Muscle of leg (tissue), 11 donors: ENCODE measurements around the gene TENM4. TPM values are rescaled to one million over a fixed set of nuclear protein-coding genes. Genes with fewer than 3 reads are reported as not detected.
"Not testable (repeated sequence)": the region's sequence is repeated elsewhere in the genome, so short reads cannot be mapped to it uniquely, and the experiment has no call there.

Experiments used
- DNase-seq: peaks from one replicate; pipeline ENCODE4 v3.0.0; 2013
- H3K27ac ChIP-seq: one replicate; pipeline ENCODE4 v1.5.1; 2013; ENCODE audit warnings: mild to moderate bottlenecking, low read length, control low read depth
- H3K27me3 ChIP-seq: one replicate; pipeline ENCODE4 v1.6.1; 2013; ENCODE audit warnings: low read length; ENCODE audit not compliant: control insufficient read depth, insufficient read depth
- H3K36me3 ChIP-seq: one replicate; pipeline ENCODE4 v1.6.1; 2013; ENCODE audit warnings: low read length; ENCODE audit not compliant: control insufficient read depth, insufficient read depth
- H3K4me1 ChIP-seq: one replicate; pipeline ENCODE4 v1.6.1; 2013; ENCODE audit warnings: low read length; ENCODE audit not compliant: control insufficient read depth, insufficient read depth
- H3K4me3 ChIP-seq: one replicate; pipeline ENCODE4 v1.5.1; 2013; ENCODE audit warnings: low read length, control low read depth
- H3K9me3 ChIP-seq: replicated peaks from 2 replicates; pipeline ENCODE4 v1.6.1; 2013; ENCODE audit warnings: low read depth, low read length; ENCODE audit not compliant: control insufficient read depth
- WGBS: methylation state at CpG from one replicate; pipeline ENCODE4 v1.1.5; 2013; ENCODE audit warnings: missing lambda C conversion rate; ENCODE audit not compliant: insufficient coverage; 5-methylcytosine and 5-hydroxymethylcytosine counted together
- polyA plus RNA-seq, 8 donors: library from polyadenylated mRNA; unstranded; fragments of 120-200 nt; gene quantifications; one replicate each; pipeline versions ENCODE4 v1.2.1 to v1.2.3, GENCODE V29; 2013; ENCODE audit warnings: inconsistent platforms in 1 of 8, low replicate concordance in 1 of 8; ENCODE audit not compliant: insufficient read length in 8 of 8, insufficient read depth in 1 of 8
- total RNA-seq: library from RNA; stranded (reverse); fragments of 120-200 nt; gene quantifications from one replicate; pipeline ENCODE4 v1.2.4, GENCODE V29; 2013

Gene TENM4
- total and polyA plus RNA-seq, 9 donors: 4.6 to 13.8 (median 10.3) TPM

DNA sequence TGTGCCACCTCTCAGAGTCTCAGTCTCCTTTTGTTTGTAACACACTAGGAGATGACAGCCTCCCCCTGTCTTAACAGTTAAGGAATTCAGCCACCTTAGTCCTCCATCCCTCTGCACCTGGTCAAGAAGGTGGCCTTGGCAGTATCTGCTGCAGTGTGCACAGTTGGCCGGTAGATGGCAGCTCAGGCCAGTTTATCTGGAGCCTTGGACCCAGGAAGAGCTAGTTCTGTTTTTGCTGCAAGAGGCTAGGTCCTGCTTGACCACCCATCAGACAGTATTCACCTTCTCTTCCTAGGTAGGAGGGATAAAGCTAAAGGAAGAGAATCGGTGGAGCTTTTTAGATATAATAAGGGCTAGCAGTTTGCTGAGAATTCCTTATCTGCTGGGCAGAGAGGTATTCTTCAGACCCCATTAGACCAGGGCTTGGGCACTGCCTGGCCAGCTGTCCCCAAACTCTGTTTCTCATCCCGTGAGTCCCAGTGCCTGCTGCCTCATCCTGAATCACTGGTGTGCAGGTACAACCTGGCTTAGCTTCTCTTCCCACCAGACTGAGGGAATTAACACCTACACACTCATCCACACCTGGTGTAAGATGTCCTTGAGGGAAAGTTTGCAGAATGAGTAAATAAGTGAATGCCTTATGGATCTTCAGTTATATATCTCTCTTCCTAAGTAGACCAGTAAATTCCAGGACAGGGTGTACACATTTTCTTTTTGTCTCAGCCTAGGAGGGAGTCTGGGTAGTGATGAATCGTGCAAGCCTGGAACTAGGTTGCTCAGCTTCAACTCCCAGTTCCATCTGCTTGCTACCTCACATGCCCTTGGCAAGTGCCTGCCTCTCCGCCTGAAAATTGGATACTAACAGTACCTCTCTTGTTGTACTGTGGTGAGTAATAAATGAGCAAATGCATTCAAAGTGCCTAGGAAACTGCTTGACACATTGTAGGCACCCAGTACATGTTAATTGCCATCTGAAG, 795.3 kb downstream of the TENM4 start:
- Histone ChIP-seq H3K36me3 (no peaks in the 10 kb centered on the region), H3K9me3 (no peaks in the 10 kb centered on the region), H3K27ac (no peak overlapping the region), H3K4me1 (no peaks in the 10 kb centered on the region), H3K27me3 (peaks cover 6% of the 10 kb centered on the region), H3K4me3 (no peak overlapping the region)
- peak; percentile 66 for DNase-seq
- 17% methylated on average over 1 of the region's 5 CpGs for WGBS

DNA sequence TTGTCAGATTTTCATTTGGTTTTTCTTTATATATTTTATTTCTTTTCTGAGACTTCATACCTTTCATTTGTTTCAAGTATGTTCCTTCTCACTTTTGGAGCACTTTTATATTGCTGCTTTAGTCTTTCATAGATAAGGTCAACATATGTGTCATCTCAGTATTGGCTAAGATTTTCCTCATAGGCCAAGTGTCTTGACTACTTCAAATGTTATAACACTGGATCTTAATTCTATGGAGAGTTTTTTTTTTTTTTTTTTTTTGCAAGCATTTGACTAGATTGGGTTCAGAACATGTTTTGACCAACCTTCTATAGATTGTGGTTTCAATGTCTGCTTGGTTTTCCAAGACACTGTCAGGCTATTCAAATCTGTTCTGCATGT, 797.2 kb downstream of the TENM4 start:
- H3K4me1 ChIP-seq: no peaks in the 10 kb centered on the region
- H3K27ac ChIP-seq: no peak overlapping the region
- H3K36me3 ChIP-seq: no peaks in the 10 kb centered on the region
- H3K9me3 ChIP-seq: no peaks in the 10 kb centered on the region
- no peak overlapping the region for H3K4me3 ChIP-seq
- no peak for DNase-seq
- peaks cover 6% of the 10 kb centered on the region for H3K27me3 ChIP-seq

DNA sequence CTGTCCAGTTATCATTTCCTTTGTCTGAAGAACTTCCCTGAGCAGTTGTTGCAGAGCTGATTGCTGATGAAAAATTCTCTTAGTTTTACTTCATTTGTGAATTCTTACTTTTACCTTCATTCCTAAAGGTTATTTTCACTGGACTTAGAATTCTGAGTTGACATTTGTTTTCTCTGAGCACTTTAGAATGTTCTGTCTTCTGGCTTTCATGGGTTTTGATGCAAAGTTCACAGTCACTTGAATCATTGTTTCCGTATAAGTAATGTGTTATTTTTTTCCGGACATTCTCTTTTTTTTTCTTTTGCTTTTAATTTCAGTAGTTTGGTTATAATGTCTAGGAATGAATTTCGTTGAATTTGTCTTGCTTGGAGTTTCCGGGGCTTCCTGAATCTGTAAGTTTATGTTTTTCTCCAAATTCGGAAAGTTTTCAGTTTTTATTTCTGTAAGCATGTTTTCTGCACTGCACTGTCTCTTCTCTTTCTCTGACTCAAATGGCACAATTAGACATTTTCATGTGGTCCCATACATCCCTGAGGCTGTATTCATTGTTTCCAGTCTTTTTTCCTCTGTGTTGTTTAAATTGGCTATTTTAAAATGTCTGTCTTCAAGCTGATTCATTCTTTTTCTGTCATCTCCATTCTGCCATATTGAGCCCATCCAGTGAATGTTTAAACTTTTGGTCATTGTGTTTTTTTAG, 797.7 kb downstream of the TENM4 start:
- peaks cover 6% of the 10 kb centered on the region for H3K27me3 ChIP-seq
- no peaks in the 10 kb centered on the region for H3K36me3 ChIP-seq
- H3K27ac ChIP-seq: no peak overlapping the region
- no peak overlapping the region for H3K4me3 ChIP-seq
- no CpG with 5 or more reads among the region's 5 CpGs for WGBS
- DNase-seq: no peak
- no peaks in the 10 kb centered on the region for H3K9me3 ChIP-seq
- no peaks in the 10 kb centered on the region for H3K4me1 ChIP-seq

DNA sequence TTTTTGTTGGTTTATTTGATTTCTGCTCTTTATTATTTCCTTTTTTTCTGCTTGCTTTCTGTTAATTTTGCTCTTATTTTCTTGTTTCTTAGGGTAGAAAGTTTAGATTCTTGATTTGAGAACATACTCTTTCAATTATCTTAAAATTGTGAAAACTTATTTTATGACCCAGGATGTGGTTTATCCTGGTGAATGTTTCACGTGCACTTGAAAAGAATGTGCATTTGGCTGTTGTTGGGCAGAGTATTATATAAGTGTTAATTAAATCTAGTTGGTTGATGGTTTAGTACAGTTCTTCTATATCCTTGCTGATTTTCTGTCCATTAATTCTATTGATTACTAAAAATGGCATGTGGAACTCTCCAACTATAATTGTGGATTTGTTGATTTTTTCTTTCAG, 799.3 kb downstream of the TENM4 start:
- DNase-seq: no peak
- Histone ChIP-seq H3K9me3 (no peaks in the 10 kb centered on the region), H3K4me1 (no peaks in the 10 kb centered on the region), H3K27me3 (peaks cover 6% of the 10 kb centered on the region), H3K36me3 (no peaks in the 10 kb centered on the region), H3K27ac (no peak overlapping the region), H3K4me3 (no peak overlapping the region)
- no CpG with 5 or more reads among the region's 1 CpG for WGBS

DNA sequence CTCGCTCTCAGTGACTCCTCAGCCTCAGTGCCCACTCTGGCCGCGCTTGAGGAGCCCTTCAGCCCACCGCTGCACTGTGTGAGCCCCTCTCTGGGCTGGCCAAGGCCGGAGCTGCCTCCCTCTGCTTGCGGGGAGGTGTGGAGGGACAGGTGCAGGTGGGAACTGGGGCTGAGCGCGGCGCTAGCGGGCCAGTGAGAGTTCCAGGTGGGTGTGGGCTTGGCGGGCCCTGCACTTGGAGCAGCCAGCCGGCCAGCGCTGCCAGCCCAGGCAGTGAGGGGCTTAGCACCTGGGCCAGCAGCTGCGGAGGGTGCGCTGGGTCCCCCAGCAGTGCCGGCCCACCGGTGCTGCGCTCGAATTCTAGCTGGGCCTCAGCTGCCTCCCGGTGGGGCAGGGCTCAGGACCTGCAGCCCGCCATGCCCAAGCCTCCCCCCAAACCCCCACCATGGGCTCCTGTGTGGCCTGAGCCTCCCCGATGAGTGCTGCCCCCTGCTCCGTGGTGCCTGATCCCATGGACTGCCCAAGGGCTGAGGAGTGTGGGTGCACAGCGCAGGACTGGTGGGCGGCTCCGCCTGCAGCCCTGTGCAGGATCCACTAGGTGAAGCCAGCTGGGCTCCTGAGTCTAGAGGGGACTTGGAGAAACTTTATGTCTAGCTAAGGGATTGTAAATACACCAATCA, 802.0 kb downstream of the TENM4 start:
- DNase-seq: no peak
- H3K36me3 ChIP-seq: no peaks in the 10 kb centered on the region
- peaks cover 5% of the 10 kb centered on the region for H3K9me3 ChIP-seq
- no peak overlapping the region for H3K27ac ChIP-seq
- H3K27me3 ChIP-seq: peaks cover under 1% of the 10 kb centered on the region
- 97% methylated on average over 25 of the region's 26 CpGs for WGBS
- H3K4me3 ChIP-seq: no peak overlapping the region
- no peaks in the 10 kb centered on the region for H3K4me1 ChIP-seq

DNA sequence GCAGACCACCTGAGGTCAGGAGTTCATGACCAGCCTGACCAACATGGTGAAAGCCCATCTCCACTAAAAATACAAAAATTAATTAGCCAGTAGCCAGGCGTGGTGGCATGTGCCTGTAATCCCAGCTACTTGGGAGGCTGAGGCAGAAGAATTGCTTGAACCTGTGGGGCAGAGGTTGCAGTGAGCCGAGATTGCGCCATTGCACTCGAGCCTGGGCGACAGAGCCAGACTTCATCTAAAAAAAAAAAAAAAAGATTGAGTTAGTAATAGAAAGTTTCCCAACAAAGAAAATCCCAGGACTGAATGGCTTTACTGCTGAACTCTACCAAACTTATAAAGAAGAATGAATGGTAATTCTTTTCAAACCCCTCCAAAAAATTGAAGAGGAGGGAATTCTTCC, 803.3 kb downstream of the TENM4 start:
- 100% methylated on average over 1 of the region's 5 CpGs for WGBS

DNA sequence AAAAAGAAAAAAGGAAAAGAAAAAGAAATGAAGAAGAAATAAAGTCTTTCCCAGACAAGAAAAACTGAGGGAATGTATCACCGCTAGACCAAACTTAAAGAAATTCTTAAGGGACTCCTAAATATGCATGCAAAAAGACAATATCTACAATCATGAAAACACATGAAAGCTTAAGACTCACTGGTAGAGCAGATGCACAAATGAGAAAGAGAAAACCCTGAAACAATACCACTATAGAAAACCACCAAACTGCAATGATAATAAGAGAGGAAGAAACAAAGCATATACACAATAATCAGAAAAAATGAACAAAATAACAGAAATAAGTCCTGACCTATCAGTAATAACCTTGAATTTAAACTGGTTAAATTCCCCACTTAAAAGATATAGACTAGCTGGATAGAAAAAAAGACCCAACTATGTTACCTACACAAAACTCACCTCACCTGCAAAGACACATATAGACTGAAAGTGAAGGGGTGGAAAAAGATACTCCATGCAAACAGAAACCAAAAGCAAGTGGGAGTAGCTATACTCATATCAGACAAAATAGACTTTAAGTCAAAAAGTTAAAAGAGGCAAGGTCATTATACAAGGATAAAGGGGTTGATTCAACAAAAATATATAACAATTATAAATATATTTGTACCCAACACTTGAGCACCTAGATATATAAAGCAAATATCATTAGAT, 804.9 kb downstream of the TENM4 start:
- DNase-seq: no peak
- no CpG with 5 or more reads among the region's 1 CpG for WGBS
- Histone ChIP-seq H3K9me3 (peaks cover 18% of the 10 kb centered on the region), H3K4me1 (no peaks in the 10 kb centered on the region), H3K27ac (no peak overlapping the region), H3K4me3 (no peak overlapping the region), H3K27me3 (peaks cover 2% of the 10 kb centered on the region), H3K36me3 (no peaks in the 10 kb centered on the region)

More for the DNA sequence above, 803.3 kb downstream of the TENM4 start:
- not testable (repeated sequence) for H3K4me1 ChIP-seq, H3K27ac ChIP-seq, H3K36me3 ChIP-seq, H3K27me3 ChIP-seq, DNase-seq, H3K4me3 ChIP-seq
- peaks cover 16% of the 10 kb centered on the region for H3K9me3 ChIP-seq

DNA sequence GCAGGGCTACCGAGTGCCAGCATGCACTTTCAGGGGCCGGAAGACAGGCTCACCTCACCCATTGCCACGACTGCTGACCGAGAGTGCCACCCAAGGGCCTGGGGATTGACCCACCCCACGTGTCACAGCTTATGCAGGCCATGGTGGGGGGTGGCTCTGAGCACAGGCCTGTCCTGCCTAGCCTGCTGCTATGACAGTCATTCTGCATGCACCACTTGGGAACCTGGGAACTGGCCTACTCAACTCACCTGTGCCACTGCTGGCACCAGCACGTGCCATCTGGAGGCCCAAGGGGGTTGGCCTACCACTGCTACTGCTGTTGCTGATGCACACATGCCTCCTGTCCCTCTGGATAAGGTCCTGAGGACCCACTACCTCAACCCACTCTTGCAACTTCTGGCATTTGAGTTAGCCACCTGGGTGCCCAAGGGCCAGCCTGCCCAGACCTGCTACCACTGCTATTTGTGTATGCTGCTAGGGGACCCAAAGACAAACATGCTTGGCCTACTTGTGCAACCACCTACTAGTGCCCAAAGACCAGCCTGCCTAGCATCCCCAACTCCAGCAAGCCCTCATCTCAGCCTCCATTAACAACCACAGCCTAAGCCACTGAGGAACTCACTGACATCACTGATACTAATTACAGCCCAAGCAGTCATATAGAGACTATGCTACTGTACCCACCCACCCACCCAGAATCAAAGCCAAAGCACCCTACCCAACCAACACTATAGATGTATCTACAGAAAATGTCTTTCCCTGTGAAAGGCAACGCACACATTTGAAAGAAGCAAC, 807.1 kb downstream of the TENM4 start:
- WGBS: 87% methylated on average over 6 of the region's 7 CpGs
- no peaks in the 10 kb centered on the region for H3K36me3 ChIP-seq
- peaks cover 26% of the 10 kb centered on the region for H3K9me3 ChIP-seq
- no peak for DNase-seq
- peaks cover 2% of the 10 kb centered on the region for H3K27me3 ChIP-seq
- H3K27ac ChIP-seq: no peak overlapping the region
- no peaks in the 10 kb centered on the region for H3K4me1 ChIP-seq
- H3K4me3 ChIP-seq: no peak overlapping the region

DNA sequence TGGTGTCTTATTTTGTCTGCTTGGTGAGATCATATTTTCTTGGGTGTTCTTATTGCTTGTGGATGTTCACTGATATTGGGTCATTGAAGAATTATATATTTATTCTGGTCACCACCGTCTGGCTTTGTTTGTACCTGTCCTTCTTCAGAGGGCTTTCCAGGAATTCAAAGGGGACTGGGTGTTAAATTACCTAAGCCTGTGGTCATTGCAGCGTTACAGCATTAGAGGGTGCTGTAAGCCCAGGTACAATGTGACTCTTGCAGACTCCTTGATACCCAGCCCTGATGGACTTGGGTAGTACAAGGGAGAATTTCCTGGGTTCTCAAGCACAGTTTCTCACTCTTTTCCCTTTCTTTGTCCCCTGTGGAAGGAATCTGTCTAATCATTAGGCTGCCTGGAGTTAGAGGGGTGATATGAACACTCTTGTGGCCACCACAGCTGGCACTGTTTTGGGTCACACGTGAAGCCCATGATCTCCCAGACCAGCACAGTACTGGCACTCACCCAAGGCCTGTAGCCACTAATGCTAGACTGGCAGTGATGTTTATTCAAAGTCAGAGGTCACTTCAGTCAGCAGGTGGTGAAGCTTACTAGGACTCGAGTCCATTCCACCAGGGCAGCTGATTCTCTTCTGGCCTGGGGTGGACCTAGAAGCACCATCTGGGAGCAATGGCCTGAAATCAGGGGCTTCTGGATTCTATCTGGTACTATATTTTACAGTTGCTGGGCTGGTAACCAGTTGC, 810.1 kb downstream of the TENM4 start:
- WGBS: 92% methylated on average over 2 of the region's 4 CpGs

More for the DNA sequence above, 810.1 kb downstream of the TENM4 start:
- no peaks in the 10 kb centered on the region for H3K36me3 ChIP-seq
- H3K9me3 ChIP-seq: peaks cover 26% of the 10 kb centered on the region
- H3K4me3 ChIP-seq: no peak overlapping the region
- peaks cover 2% of the 10 kb centered on the region for H3K27me3 ChIP-seq
- no peaks in the 10 kb centered on the region for H3K4me1 ChIP-seq
- no peak for DNase-seq
- no peak overlapping the region for H3K27ac ChIP-seq
